Keratinocyte (primary cell): Measurements from ENCODE around the gene SERGEF. TPM values are rescaled to one million over a fixed set of nuclear protein-coding genes. Genes with fewer than 3 reads are reported as not detected.
A peak's percentile ranks its signal among the peaks of the same experiment; 100 is the strongest.

Experiments used
- DNase-seq: peaks from one replicate; pipeline ENCODE4 v3.0.0-alpha.2; 2011; ENCODE audit warnings: low read depth, missing footprints, low spot score
- FAIRE-seq: peaks from 2 replicates; lab custom pipeline; 2011; peaks lifted over from hg19 to GRCh38; lab: Jason Lieb, UNC
- H2AFZ ChIP-seq: 2 replicates; pipeline ENCODE4 v1.6.0; 2012; ENCODE audit warnings: low read length, control low read depth, inconsistent platforms; ENCODE audit not compliant: control insufficient read depth
- H3K27ac ChIP-seq: 2 replicates; pipeline ENCODE4 v1.5.1; 2011; ENCODE audit warnings: low read length; ENCODE audit not compliant: control insufficient read depth, insufficient read depth
- H3K27me3 ChIP-seq: 3 replicates; pipeline ENCODE4 v1.6.0; 2011; ENCODE audit warnings: low read length; ENCODE audit not compliant: control insufficient read depth, insufficient read depth; ENCODE audit errors: extremely low read depth
- H3K36me3 ChIP-seq, 2 experiments: 2 replicates in 1 of 2; 3 replicates in 1 of 2; pipeline ENCODE4 v1.5.1; 2011; ENCODE audit warnings: low read length in 2 of 2, mild to moderate bottlenecking in 1 of 2; ENCODE audit not compliant: control insufficient read depth in 2 of 2, insufficient read depth in 2 of 2; ENCODE audit errors: extremely low read depth in 1 of 2
- H3K4me1 ChIP-seq: 3 replicates; pipeline ENCODE4 v1.5.1; 2011; ENCODE audit warnings: low read length; ENCODE audit not compliant: control insufficient read depth, insufficient read depth; ENCODE audit errors: extremely low read depth
- H3K4me2 ChIP-seq: 3 replicates; pipeline ENCODE4 v1.6.0; 2011; ENCODE audit warnings: low read depth, low read length; ENCODE audit not compliant: control insufficient read depth, insufficient read depth; ENCODE audit errors: extremely low read depth
- H3K4me3 ChIP-seq, 3 experiments: fragments of 200-600 bp in 1 of 3; sonication (generic) in 1 of 3; 2 replicates in 2 of 3; 3 replicates in 1 of 3; pipeline ENCODE4 v1.5.1; 2011 to 2016; ENCODE audit warnings: low read length in 3 of 3, mild to moderate bottlenecking in 3 of 3, control low read depth in 2 of 3, inconsistent platforms in 1 of 3, low read depth in 1 of 3, mixed read lengths in 1 of 3, mixed run types in 1 of 3, moderate library complexity in 1 of 3; ENCODE audit not compliant: control insufficient read depth in 2 of 3, insufficient read depth in 2 of 3; ENCODE audit errors: extremely low read depth in 1 of 3
- H3K79me2 ChIP-seq: 2 replicates; pipeline ENCODE4 v1.6.0; 2012; ENCODE audit warnings: low read length; ENCODE audit not compliant: control insufficient read depth, insufficient read depth
- H3K9ac ChIP-seq: 3 replicates; pipeline ENCODE4 v1.6.0; 2011; ENCODE audit warnings: low read length; ENCODE audit not compliant: control insufficient read depth, insufficient read depth; ENCODE audit errors: extremely low read depth
- H3K9me1 ChIP-seq: 3 replicates; pipeline ENCODE4 v1.6.0; 2011; ENCODE audit warnings: low read length; ENCODE audit not compliant: control insufficient read depth, insufficient read depth; ENCODE audit errors: extremely low read depth
- H3K9me3 ChIP-seq: 2 replicates; pipeline ENCODE4 v1.5.1; 2012; ENCODE audit warnings: low read depth, low read length; ENCODE audit not compliant: control insufficient read depth
- H4K20me1 ChIP-seq: 3 replicates; pipeline ENCODE4 v1.6.0; 2011; ENCODE audit warnings: low read length; ENCODE audit not compliant: control insufficient read depth, insufficient read depth; ENCODE audit errors: extremely low read depth
- EZH2 ChIP-seq: IDR thresholded peaks from one replicate; pipeline ENCODE4 v1.6.1; 2012; ENCODE audit warnings: inconsistent platforms, mild to moderate bottlenecking, low read length, moderate library complexity
- dilution Hi-C: fragments of 300-500 bp; cut with MboI; formaldehyde crosslinking; loops from one replicate; pipeline ENCODE4 v1.7.0; 2020; ENCODE audit warnings: low sequenced_read_pairs; ENCODE audit not compliant: extremely low pct_ligation_motif_present
- polyA plus RNA-seq, 5 experiments: library from polyadenylated mRNA; depleted of rRNA in 3 of 5; stranded (reverse) in 3 of 5; stranded (forward) in 1 of 5; unstranded in 1 of 5; fragments of >200 nt; gene quantifications; 1 replicate in 1 of 5; 2 replicates in 3 of 5; 3 replicates in 1 of 5; pipeline versions ENCODE4 v1.2.1 to v1.2.3, GENCODE V29; 2011 to 2012; ENCODE audit warnings: missing spikeins in 2 of 5, low read depth in 1 of 5, low replicate concordance in 1 of 5
- TF ChIP-seq, protein P1 (sequence below), 3 experiments: IDR thresholded peaks in 1 of 3; conservative IDR thresholded peaks in 1 of 3; optimal IDR thresholded peaks in 1 of 3; 2 replicates in 2 of 3; 3 replicates in 1 of 3; pipeline versions ENCODE3 to v1.5.1; 2011; ENCODE audit warnings: low read length in 3 of 3, mild to moderate bottlenecking in 3 of 3, moderate library complexity in 2 of 3, control low read depth in 1 of 3, inconsistent platforms in 1 of 3; ENCODE audit not compliant: insufficient read depth in 2 of 3; ENCODE audit errors: extremely low read depth in 1 of 3

Gene SERGEF
- polyA plus RNA-seq, 1 donor (not counting 4 experiments of a cell fraction or from before 2014, with no cell fraction given): 15.6 TPM

DNA sequence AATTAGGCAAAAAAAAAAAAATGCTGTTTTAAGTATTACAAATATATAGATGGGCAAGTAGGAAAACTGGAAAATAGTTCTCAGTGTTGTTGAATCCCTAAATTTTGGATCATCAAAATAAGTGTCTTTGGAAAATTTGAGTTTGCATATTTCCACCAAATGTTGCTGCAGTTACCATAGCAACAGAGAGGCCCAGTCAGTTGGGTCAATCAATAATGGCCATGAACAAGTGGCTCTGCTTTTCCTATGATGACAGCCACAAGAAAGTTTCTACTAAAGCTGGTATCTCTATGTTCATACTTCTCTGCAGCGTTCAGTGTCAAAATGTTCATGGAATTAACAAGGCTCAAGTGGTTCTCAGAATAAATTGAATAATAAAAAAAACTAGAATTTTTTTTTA lies 79.1 kb downstream of the SERGEF start:
- no peak overlapping the region for H2AFZ ChIP-seq
- no peak overlapping the region for H3K4me3 ChIP-seq
- dilution Hi-C loops: no loop called here
- no peaks in the 10 kb centered on the region for H3K9me1 ChIP-seq
- TF ChIP-seq, protein P1, sequence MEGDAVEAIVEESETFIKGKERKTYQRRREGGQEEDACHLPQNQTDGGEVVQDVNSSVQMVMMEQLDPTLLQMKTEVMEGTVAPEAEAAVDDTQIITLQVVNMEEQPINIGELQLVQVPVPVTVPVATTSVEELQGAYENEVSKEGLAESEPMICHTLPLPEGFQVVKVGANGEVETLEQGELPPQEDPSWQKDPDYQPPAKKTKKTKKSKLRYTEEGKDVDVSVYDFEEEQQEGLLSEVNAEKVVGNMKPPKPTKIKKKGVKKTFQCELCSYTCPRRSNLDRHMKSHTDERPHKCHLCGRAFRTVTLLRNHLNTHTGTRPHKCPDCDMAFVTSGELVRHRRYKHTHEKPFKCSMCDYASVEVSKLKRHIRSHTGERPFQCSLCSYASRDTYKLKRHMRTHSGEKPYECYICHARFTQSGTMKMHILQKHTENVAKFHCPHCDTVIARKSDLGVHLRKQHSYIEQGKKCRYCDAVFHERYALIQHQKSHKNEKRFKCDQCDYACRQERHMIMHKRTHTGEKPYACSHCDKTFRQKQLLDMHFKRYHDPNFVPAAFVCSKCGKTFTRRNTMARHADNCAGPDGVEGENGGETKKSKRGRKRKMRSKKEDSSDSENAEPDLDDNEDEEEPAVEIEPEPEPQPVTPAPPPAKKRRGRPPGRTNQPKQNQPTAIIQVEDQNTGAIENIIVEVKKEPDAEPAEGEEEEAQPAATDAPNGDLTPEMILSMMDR (optimal IDR thresholded peaks at IDR 0.05 in 1 of 3, IDR thresholded peaks at IDR 0.05 in 1 of 3, conservative IDR thresholded peaks at IDR 0.05 in 1 of 3; ENCODE audit: extremely low read depth in 1 of 3, insufficient read depth in 2 of 3, low read length in 3 of 3): no peak
- TF ChIP-seq EZH2: no peak
- H3K4me1 ChIP-seq: no peaks in the 10 kb centered on the region
- FAIRE-seq (no peak), DNase-seq (no peak)
- no peaks in the 10 kb centered on the region for H4K20me1 ChIP-seq
- H3K27me3 ChIP-seq: no peaks in the 10 kb centered on the region
- no peak overlapping the region for H3K27ac ChIP-seq
- H3K9ac ChIP-seq: no peak overlapping the region
- no peak overlapping the region for H3K4me2 ChIP-seq
- no peaks in the 10 kb centered on the region for H3K36me3 ChIP-seq
- no peaks in the 10 kb centered on the region for H3K9me3 ChIP-seq
- no peaks in the 10 kb centered on the region for H3K79me2 ChIP-seq

DNA sequence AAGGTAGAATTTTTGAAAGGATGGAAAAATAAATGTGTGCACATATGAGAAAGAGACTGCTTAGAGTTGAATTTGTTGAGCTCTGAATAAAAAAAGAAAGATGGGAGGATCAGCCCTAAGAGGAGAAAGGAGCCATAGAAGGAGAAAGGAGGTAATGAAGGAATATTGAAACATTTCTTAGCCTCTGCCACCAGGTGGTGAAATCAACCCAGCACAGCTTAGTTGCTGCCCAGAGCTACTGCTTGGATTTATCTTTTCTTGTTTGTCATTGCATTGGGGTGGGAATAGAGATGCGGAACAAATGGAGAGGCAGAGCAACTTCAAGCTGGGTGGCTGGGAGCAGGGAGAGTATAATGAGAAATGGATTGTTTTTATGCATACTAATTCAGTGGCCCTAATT lies 80.4 kb downstream of the SERGEF start:
- H3K27ac ChIP-seq: no peak overlapping the region
- no peak overlapping the region for H3K4me2 ChIP-seq
- no peak for DNase-seq

More for the DNA sequence above, 80.4 kb downstream of the SERGEF start:
- Histone ChIP-seq H3K9me1 (no peaks in the 10 kb centered on the region), H3K4me3 (no peak overlapping the region), H3K79me2 (no peaks in the 10 kb centered on the region), H3K27me3 (no peaks in the 10 kb centered on the region), H3K9ac (no peak overlapping the region), H3K9me3 (no peaks in the 10 kb centered on the region), H2AFZ (no peak overlapping the region), H4K20me1 (no peaks in the 10 kb centered on the region), H3K36me3 (no peaks in the 10 kb centered on the region), H3K4me1 (no peaks in the 10 kb centered on the region)
- dilution Hi-C loops: no loop called here
- TF ChIP-seq, protein P1 (optimal IDR thresholded peaks at IDR 0.05 in 1 of 3, IDR thresholded peaks at IDR 0.05 in 1 of 3, conservative IDR thresholded peaks at IDR 0.05 in 1 of 3; ENCODE audit: extremely low read depth in 1 of 3, insufficient read depth in 2 of 3, low read length in 3 of 3): peak; percentile 14 to 35 (median 33)
- TF ChIP-seq EZH2: no peak
- FAIRE-seq: no peak
